Stimulated activated CD8-positive, alpha-beta memory T cell treated with anti-CD3 and anti-CD28 coated beads, Interleukin-15, amount 100 ng/mL, for 24 hours (primary cell): Measurements from ENCODE around the gene MICOS13.

ENCODE experiments used
- DNase-seq: peaks from one replicate; pipeline ENCODE4 v3.0.0-alpha.2; 2020; ENCODE audit warnings: low read depth

The MICOS13 gene

DNA sequence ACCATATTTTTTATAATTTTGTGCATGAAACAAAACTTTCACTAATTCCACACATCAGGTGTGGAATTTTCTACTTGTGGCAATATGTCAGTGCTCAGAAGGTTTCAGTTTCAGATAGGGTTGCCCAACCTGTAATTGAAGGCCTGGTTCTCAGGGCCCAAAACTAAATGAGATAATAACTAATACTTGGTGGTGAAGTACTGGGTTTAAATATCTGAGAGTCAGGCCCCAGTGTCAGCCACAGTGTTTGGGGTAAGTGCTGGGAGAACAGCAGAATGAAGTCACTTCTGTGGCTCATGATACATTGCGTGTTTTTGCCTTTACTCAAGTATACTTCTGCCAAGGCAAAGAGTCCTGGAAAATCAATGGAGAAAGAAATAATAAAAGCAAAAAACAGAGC is 51.9 kb downstream of the MICOS13 start:
- DNase-seq, result no peak
